IMR-90 (cell line): ENCODE data around the gene MTFR1L. TPM values are rescaled to one million over a fixed set of nuclear protein-coding genes. Genes with fewer than 3 reads are reported as not detected.

Source experiments
- ATAC-seq: fragments of 200-7000 bp; cut with Tn5 transposase; 2 replicates; pipeline ENCODE4 v1.9.1; 2020; ENCODE audit warnings: low read depth, mild to moderate bottlenecking, moderate library complexity
- BruUV-seq: library from RNA; stranded (reverse); fragments of 400-500 nt; replicated peaks from 2 replicates; lab custom pipeline; 2021; lab: Mats Ljungman, UMichigan
- CTCF ChIA-PET: fragments of 300-600 bp; formaldehyde crosslinking; extraction: SDS; loops from one replicate; lab custom pipeline; 2021; ENCODE audit warnings: antibody characterized with exemption; lab: Yijun Ruan, JAX
- POLR2A ChIA-PET: fragments of 300-600 bp; sonication (Branson Sonifier 250); formaldehyde crosslinking; loops from one replicate; lab custom pipeline; 2022; ENCODE audit warnings: antibody characterized with exemption; ENCODE audit not compliant: unreplicated experiment; lab: Charles Lee
- DNase-seq: peaks from one replicate; pipeline ENCODE4 v3.0.0; 2013
- H2AFZ ChIP-seq: replicated peaks from 2 replicates; pipeline ENCODE3; 2013; ENCODE audit warnings: low read length, mild to moderate bottlenecking; ENCODE audit not compliant: poor library complexity
- H2AK5ac ChIP-seq: 2 replicates; pipeline ENCODE4 v1.6.1; 2013; ENCODE audit warnings: low read depth, low read length, inconsistent platforms
- H2AK9ac ChIP-seq: replicated peaks from 2 replicates; pipeline ENCODE3; 2013; ENCODE audit warnings: mild to moderate bottlenecking, low read depth, low read length, moderate library complexity; ENCODE audit not compliant: poor library complexity
- H2BK120ac ChIP-seq: 2 replicates; pipeline ENCODE4 v1.6.1; 2013; ENCODE audit warnings: low read depth, low read length, inconsistent platforms
- H2BK15ac ChIP-seq: 3 replicates; pipeline ENCODE4 v1.6.1; 2013; ENCODE audit warnings: low read depth, low read length, inconsistent platforms
- H2BK20ac ChIP-seq: 2 replicates; pipeline ENCODE4 v1.6.1; 2013; ENCODE audit warnings: low read depth, mild to moderate bottlenecking, inconsistent platforms, low read length, moderate library complexity
- H2BK5ac ChIP-seq: 2 replicates; pipeline ENCODE4 v1.6.1; 2013; ENCODE audit warnings: mild to moderate bottlenecking, low read depth, low read length, inconsistent platforms; ENCODE audit not compliant: poor library complexity, severe bottlenecking
- H3K14ac ChIP-seq: replicated peaks from 2 replicates; pipeline ENCODE4 v1.6.1; 2013; ENCODE audit warnings: low read depth, low read length, inconsistent platforms
- H3K18ac ChIP-seq: 2 replicates; pipeline ENCODE4 v1.6.1; 2013; ENCODE audit warnings: low read depth, low read length, control low read depth
- H3K23ac ChIP-seq: 2 replicates; pipeline ENCODE4 v1.6.1; 2013; ENCODE audit warnings: low read depth, low read length, inconsistent platforms
- H3K27ac ChIP-seq: 2 replicates; pipeline ENCODE4 v1.5.1; 2013; ENCODE audit warnings: mild to moderate bottlenecking, control low read depth, low read length; ENCODE audit not compliant: insufficient read depth
- H3K27me3 ChIP-seq: 2 replicates; pipeline ENCODE4 v1.6.1; 2013; ENCODE audit warnings: low read length; ENCODE audit not compliant: control insufficient read depth, insufficient read depth
- H3K36me3 ChIP-seq: 2 replicates; pipeline ENCODE4 v1.6.1; 2013; ENCODE audit warnings: low read length, mixed read lengths; ENCODE audit not compliant: control insufficient read depth, insufficient read depth
- H3K4ac ChIP-seq: 2 replicates; pipeline ENCODE4 v1.6.1; 2013; ENCODE audit warnings: low read depth, low read length, inconsistent platforms
- H3K4me1 ChIP-seq: 2 replicates; pipeline ENCODE4 v1.6.1; 2013; ENCODE audit warnings: low read length, mixed read lengths; ENCODE audit not compliant: control insufficient read depth, insufficient read depth
- H3K4me2 ChIP-seq: 2 replicates; pipeline ENCODE4 v1.6.1; 2013; ENCODE audit warnings: low read depth, mild to moderate bottlenecking, control low read depth, low read length, moderate library complexity
- H3K4me3 ChIP-seq: 2 replicates; pipeline ENCODE4 v1.5.1; 2013; ENCODE audit warnings: low read depth, mild to moderate bottlenecking, control low read depth, low read length, moderate library complexity; ENCODE audit not compliant: insufficient read depth
- H3K56ac ChIP-seq: 2 replicates; pipeline ENCODE4 v1.6.1; 2013; ENCODE audit warnings: low read length, inconsistent platforms; ENCODE audit not compliant: insufficient read depth; ENCODE audit errors: extremely low read depth
- H3K79me1 ChIP-seq, 2 experiments: 2 replicates each; pipeline ENCODE4 v1.6.1; 2013; ENCODE audit warnings: low read length in 2 of 2, inconsistent platforms in 1 of 2, low read depth in 1 of 2
- H3K9ac ChIP-seq: 2 replicates; pipeline ENCODE4 v1.6.1; 2013; ENCODE audit warnings: low read depth, low read length, control low read depth
- H3K9me1 ChIP-seq: 2 replicates; pipeline ENCODE4 v1.6.1; 2013; ENCODE audit warnings: low read length, inconsistent platforms; ENCODE audit not compliant: insufficient read depth
- H3K9me3 ChIP-seq: 2 replicates; pipeline ENCODE4 v1.6.1; 2013; ENCODE audit warnings: low read length; ENCODE audit not compliant: control insufficient read depth, insufficient read depth
- H4K20me1 ChIP-seq: 2 replicates; pipeline ENCODE4 v1.6.1; 2013; ENCODE audit warnings: low read length, inconsistent platforms; ENCODE audit not compliant: insufficient read depth
- H4K5ac ChIP-seq: 2 replicates; pipeline ENCODE4 v1.6.1; 2013; ENCODE audit warnings: mild to moderate bottlenecking, low read depth, low read length, control low read depth
- H4K8ac ChIP-seq, 2 experiments: 2 replicates each; pipeline ENCODE4 v1.6.1; 2013; ENCODE audit warnings: low read depth in 2 of 2, low read length in 2 of 2, control low read depth in 1 of 2, inconsistent platforms in 1 of 2
- H4K91ac ChIP-seq: 2 replicates; pipeline ENCODE4 v1.6.1; 2013; ENCODE audit warnings: low read depth, low read length, inconsistent platforms; ENCODE audit not compliant: insufficient read depth
- BHLHE40 ChIP-seq: fragments of 150-350 bp; IDR thresholded peaks from 2 replicates; pipeline ENCODE4 v1.6.1; 2016; ENCODE audit warnings: mild to moderate bottlenecking, low read depth, low read length
- CEBPB ChIP-seq: IDR thresholded peaks from 2 replicates; pipeline ENCODE4 v1.6.1; 2012; ENCODE audit warnings: low read depth, low read length, improper control_type of control experiment
- CHD1 ChIP-seq: IDR thresholded peaks from 2 replicates; pipeline ENCODE4 v1.6.1; 2012; ENCODE audit warnings: low read depth, low read length, improper control_type of control experiment
- CTCF ChIP-seq: conservative IDR thresholded peaks from 2 replicates; pipeline ENCODE4 v1.5.1; 2012; ENCODE audit warnings: mild to moderate bottlenecking, low read depth, low read length, improper control_type of control experiment
- ELK1 ChIP-seq: fragments of 150-350 bp; IDR thresholded peaks from 2 replicates; pipeline ENCODE4 v1.6.1; 2016; ENCODE audit warnings: low read depth, mild to moderate bottlenecking, low read length, moderate library complexity, borderline replicate concordance
- FOS ChIP-seq: fragments of 150-350 bp; IDR thresholded peaks from 2 replicates; pipeline ENCODE4 v1.6.1; 2016; ENCODE audit warnings: low read depth, low read length
- MAFK ChIP-seq: IDR thresholded peaks from 2 replicates; pipeline ENCODE4 v1.6.1; 2012; ENCODE audit warnings: low read depth, low read length, improper control_type of control experiment
- MAZ ChIP-seq: IDR thresholded peaks from 2 replicates; pipeline ENCODE4 v1.6.1; 2012; ENCODE audit warnings: low read depth, mild to moderate bottlenecking, low read length, improper control_type of control experiment, moderate library complexity, borderline replicate concordance
- MXI1 ChIP-seq: IDR thresholded peaks from 2 replicates; pipeline ENCODE4 v1.6.1; 2012; ENCODE audit warnings: low read depth, mild to moderate bottlenecking, low read length, moderate library complexity, borderline replicate concordance
- NFE2L2 ChIP-seq: fragments of 150-350 bp; IDR thresholded peaks from 2 replicates; pipeline ENCODE4 v1.6.1; 2016; ENCODE audit warnings: low read depth, mild to moderate bottlenecking, low read length
- POLR2A ChIP-seq: IDR thresholded peaks from 2 replicates; pipeline ENCODE4 v1.6.1; 2012; ENCODE audit warnings: mild to moderate bottlenecking, low read depth, low read length
- RAD21 ChIP-seq: IDR thresholded peaks from 2 replicates; pipeline ENCODE4 v1.6.1; 2012; ENCODE audit warnings: low read length, improper control_type of control experiment
- RCOR1 ChIP-seq: IDR thresholded peaks from 2 replicates; pipeline ENCODE4 v1.6.1; 2012; ENCODE audit warnings: mild to moderate bottlenecking, low read length, improper control_type of control experiment; ENCODE audit not compliant: insufficient replicate concordance
- RFX5 ChIP-seq: IDR thresholded peaks from 2 replicates; pipeline ENCODE4 v1.8.0; 2012; ENCODE audit warnings: low read depth, mild to moderate bottlenecking, low read length, moderate library complexity
- SMC3 ChIP-seq: fragments of 150-350 bp; IDR thresholded peaks from 2 replicates; pipeline ENCODE4 v1.6.1; 2016; ENCODE audit warnings: low read depth, mild to moderate bottlenecking, antibody characterized with exemption, low read length, moderate library complexity
- USF2 ChIP-seq: fragments of 150-350 bp; IDR thresholded peaks from 2 replicates; pipeline ENCODE4 v1.6.1; 2017; ENCODE audit warnings: mild to moderate bottlenecking, antibody characterized with exemption, low read length, low read depth
- WGBS, 2 experiments: methylation state at CpG; one replicate each; pipeline versions ENCODE4 v1.1.5 to v1.1.7; 2013; ENCODE audit warnings: missing lambda C conversion rate in 2 of 2; ENCODE audit not compliant: insufficient read length in 1 of 2; ENCODE audit errors: extremely low coverage in 2 of 2; 5-methylcytosine and 5-hydroxymethylcytosine counted together
- dilution Hi-C: fragments of 300-500 bp; cut with HindIII; formaldehyde crosslinking; loops from one replicate; pipeline ENCODE4 v1.14.3; 2018; ENCODE audit warnings: low sequenced_read_pairs; ENCODE audit not compliant: unreplicated experiment
- in situ Hi-C: fragments of 300-500 bp; cut with MboI; formaldehyde crosslinking; loops from 3 replicates; pipeline ENCODE4 v1.14.3; 2019; ENCODE audit warnings: low sequenced_read_pairs, inconsistent platforms, mixed read lengths
- intact Hi-C: fragments of 100-400 bp; cut with micrococcal nuclease; formaldehyde crosslinking; loops from 2 replicates; pipeline ENCODE4 v1.10.0; 2022
- polyA plus RNA-seq, 3 experiments: library from polyadenylated mRNA; depleted of rRNA; stranded (reverse); fragments of >200 nt; gene quantifications; 2 replicates each; pipeline ENCODE4 v1.2.3, GENCODE V29; 2012; ENCODE audit warnings: low replicate concordance in 1 of 3
- total RNA-seq: library from RNA; depleted of rRNA; stranded (reverse); fragments of >200 nt; gene quantifications from 2 replicates; pipeline ENCODE4 v1.2.3, GENCODE V29; 2012

MTFR1L gene
- total and polyA plus RNA-seq, 2 of the 4 experiments (the other 2 are of a cell fraction): 69.1 to 69.7 TPM

GRCh38 chr1:25795211-25795610 lies 24.5 kb upstream of the MTFR1L start:
- no peak overlapping the region for H3K4me2 ChIP-seq
- H3K18ac ChIP-seq: no peak overlapping the region
- no peak overlapping the region for H4K8ac ChIP-seq
- no peak overlapping the region for H2BK120ac ChIP-seq
- no peak overlapping the region; the same call in 2 of the 3 replicates for H2BK15ac ChIP-seq
- H3K9me1 ChIP-seq: no peaks in the 10 kb centered on the region
- H3K27ac ChIP-seq: no peak overlapping the region
- H4K5ac ChIP-seq: no peak overlapping the region
- H3K9me3 ChIP-seq: no peaks in the 10 kb centered on the region
- no peak overlapping the region for H3K4ac ChIP-seq
- H2AK9ac ChIP-seq: peak overlapping the region; percentile 31
- H4K91ac ChIP-seq: no peak overlapping the region
- H3K36me3 ChIP-seq: no peaks in the 10 kb centered on the region; the same call in 1 of the 2 replicates
- DNase-seq: peak; percentile 30
- no peaks in the 10 kb centered on the region for H3K27me3 ChIP-seq
- peak overlapping the region; percentile 52; the same call in 1 of the 2 replicates for H3K14ac ChIP-seq
- peaks cover 6% of the 10 kb centered on the region for H3K4me1 ChIP-seq
- no peak overlapping the region for H3K23ac ChIP-seq
- peak overlapping the region; percentile 33 for H2AK5ac ChIP-seq
- no peak overlapping the region for H2BK5ac ChIP-seq
- no peak overlapping the region for H3K4me3 ChIP-seq
- in situ Hi-C loops (no loop called here), intact Hi-C loops (loop anchor here (5.0 kb wide), 1 partner anchor 83 kb away; no protein-coding TSS in a partner anchor), dilution Hi-C loops (no loop called here)
- ChIA-PET CTCF (interaction anchor here (1.0 to 1.4 kb wide), 2 partner anchors 100 to 186 kb away, joined by 3 to 7 read pairs; no protein-coding TSS in a partner anchor), POLR2A (no interaction called here)
- H3K9ac ChIP-seq: no peak overlapping the region; the same call in 1 of the 2 replicates
- no peaks in the 10 kb centered on the region for H3K79me1 ChIP-seq
- WGBS, 2 experiments: no CpG with 5 or more reads among the region's 2 CpGs
- no TSS peak for BruUV-seq
- no peaks in the 10 kb centered on the region for H4K20me1 ChIP-seq
- H2BK20ac ChIP-seq: no peak overlapping the region
- no peak overlapping the region for H3K56ac ChIP-seq
- ATAC-seq: no peak
- no peak overlapping the region for H2AFZ ChIP-seq
- TF ChIP-seq RFX5 (no peak), USF2 (no peak), FOS (no peak), MXI1 (no peak), MAZ (no peak), ELK1 (no peak), CTCF (no peak), RCOR1 (no peak), POLR2A (no peak), CHD1 (no peak), SMC3 (no peak), CEBPB (no peak), MAFK (no peak), BHLHE40 (no peak), NFE2L2 (no peak), RAD21 (no peak)
